RWPE1 (cell line): ENCODE results near the gene SIRT3.
A peak's percentile ranks its signal among the peaks of the same experiment; 100 is the strongest.

ENCODE experiments used
- CTCF ChIA-PET: fragments of 350-600 bp; sonication (Branson Sonifier 250); formaldehyde crosslinking; extraction: SDS; loops from one replicate; lab custom pipeline; 2021; lab: Yijun Ruan, JAX
- POLR2A ChIA-PET: fragments of 400-600 bp; formaldehyde crosslinking; extraction: SDS; loops from one replicate; lab custom pipeline; 2020; ENCODE audit warnings: antibody characterized with exemption; ENCODE audit not compliant: low non-redundant PET; lab: Yijun Ruan, JAX
- DNase-seq: peaks from one replicate; pipeline ENCODE4 v3.0.0; 2012; ENCODE audit warnings: low spot score
- H3K27ac ChIP-seq: fragments of 450-650 bp; 2 replicates; pipeline ENCODE4 v1.5.1; 2017
- CTCF ChIP-seq: fragments of 450-650 bp; conservative IDR thresholded peaks from 2 replicates; pipeline ENCODE4 v1.5.1; 2017; ENCODE audit warnings: low read depth, mild to moderate bottlenecking

The SIRT3 gene

GRCh38 chr11:201966-202365 is 34.2 kb downstream of the SIRT3 start:
- ChIA-PET CTCF (no interaction called here), POLR2A (no interaction called here)
- no peak for TF ChIP-seq CTCF
- H3K27ac ChIP-seq, result no peak overlapping the region
- DNase-seq, result no peak

DNA sequence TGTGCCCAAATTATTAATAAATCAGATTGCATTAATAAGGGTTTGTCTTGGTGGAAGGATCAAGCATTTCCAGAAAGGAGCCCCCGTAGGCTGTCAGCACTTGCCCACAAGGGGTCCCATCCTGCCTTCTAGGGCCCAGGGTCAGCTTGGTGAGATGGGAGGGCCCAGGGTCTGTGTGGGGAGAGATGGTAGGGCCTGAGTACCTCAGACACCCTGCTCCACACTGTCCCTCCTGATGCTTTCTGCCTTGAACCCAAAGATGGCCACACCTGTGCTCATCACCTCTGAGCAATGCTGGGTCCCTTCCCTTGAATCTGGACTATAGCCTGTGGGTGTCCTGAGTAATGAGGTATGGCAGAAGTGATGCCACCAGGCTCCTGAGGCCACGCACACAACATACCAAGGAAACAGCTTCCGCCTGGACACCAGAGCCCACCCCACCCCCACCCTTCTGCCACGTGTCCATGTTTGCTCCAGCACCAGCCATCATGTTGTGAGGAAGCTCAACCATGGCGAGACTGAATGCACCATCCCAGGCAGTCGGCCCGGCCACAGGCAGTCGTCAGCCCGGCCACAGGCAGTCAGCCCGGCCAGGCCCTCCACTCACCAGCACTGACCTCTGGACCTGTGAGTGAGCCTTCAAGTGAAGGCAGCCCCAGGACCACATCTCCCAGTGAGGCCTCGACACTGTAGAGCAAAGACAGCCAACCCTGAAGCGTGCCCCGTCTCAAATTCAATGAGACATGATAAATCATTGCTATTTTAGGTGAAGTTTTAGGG is 35.7 kb downstream of the SIRT3 start:
- CTCF ChIA-PET, result no interaction called here
- TF ChIP-seq CTCF, result no peak
- peak overlapping the region; percentile 27 for H3K27ac ChIP-seq
- no peak for DNase-seq
- POLR2A ChIA-PET, result no interaction called here

- ChIA-PET CTCF (no interaction called here), POLR2A (no interaction called here)
- TF ChIP-seq CTCF, result no peak
- H3K27ac ChIP-seq, result peak overlapping the region; percentile 27
- DNase-seq, result no peak
Observed at GRCh38 chr11:199782-200181, 36.4 kb downstream of the SIRT3 start.

- DNase-seq, result no peak
- TF ChIP-seq CTCF, result no peak
- POLR2A ChIA-PET, result no interaction called here
- H3K27ac ChIP-seq, result no peak overlapping the region
- CTCF ChIA-PET, result no interaction called here
Observed at GRCh38 chr11:199004-199581, 37.0 kb downstream of the SIRT3 start.

DNA sequence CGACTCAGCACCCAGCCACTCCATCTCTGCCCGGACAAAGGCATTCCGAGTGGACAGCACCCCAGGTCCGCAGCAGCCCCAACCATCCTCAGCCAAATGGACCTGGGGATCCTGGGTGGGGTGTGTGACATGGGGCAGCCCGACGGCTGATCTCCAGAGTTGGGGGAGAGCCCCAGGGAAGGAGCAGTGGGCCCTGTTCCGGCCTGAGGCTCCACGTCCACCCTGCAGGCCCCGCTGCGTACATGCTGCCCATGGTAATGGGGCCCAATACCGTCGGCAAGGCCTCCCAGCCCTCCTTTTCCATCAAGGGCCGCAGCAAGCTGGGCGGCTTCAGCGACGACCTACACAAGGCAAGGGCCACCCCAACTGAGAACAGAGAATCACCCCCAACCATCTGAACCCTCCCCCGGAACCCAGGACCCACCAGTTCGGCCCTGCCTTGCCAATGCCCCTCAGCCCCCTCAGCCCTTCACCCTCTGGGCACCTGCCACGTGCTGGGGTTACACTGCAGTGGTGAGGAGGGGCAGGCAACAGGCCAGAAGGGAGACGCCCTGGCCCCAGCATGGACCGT is 37.8 kb downstream of the SIRT3 start:
- ChIA-PET POLR2A (no interaction called here), CTCF (no interaction called here)
- TF ChIP-seq CTCF, result no peak
- no peak overlapping the region for H3K27ac ChIP-seq
- no peak for DNase-seq

DNA sequence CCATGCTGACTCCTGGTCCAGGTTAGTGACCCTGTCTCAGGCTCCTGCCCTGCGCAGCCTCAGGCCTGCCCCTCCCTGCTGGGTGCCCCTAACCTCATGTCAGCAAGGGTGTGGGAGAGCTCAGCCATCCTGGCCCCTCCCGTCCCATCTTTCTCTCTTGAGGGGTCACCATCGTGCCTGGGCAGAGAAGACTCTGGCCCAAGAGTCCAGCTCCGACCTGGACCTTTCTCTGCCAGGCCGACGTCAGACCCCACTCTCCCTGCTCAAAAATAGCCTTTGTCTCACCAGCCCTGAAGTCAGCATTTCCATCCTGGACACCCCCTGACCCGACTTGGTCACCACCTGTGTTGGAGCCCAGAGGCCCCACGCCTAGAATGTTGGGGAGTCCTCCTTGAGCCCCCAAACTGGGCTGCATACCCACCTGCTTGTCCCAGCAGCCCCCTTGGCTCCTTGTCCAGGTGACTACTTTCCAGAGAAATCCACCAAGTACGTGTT is 38.4 kb downstream of the SIRT3 start:
- DNase-seq, result no peak
- ChIA-PET CTCF (interaction anchor here (1.4 kb wide), 1 partner anchor 166 kb away, joined by 3 read pairs; no protein-coding TSS in a partner anchor), POLR2A (no interaction called here)
- TF ChIP-seq CTCF, result no peak
- H3K27ac ChIP-seq, result no peak overlapping the region
